ENCODE data around the gene RANBP17. TPM values are rescaled to one million over a fixed set of nuclear protein-coding genes. Genes with fewer than 3 reads are reported as not detected.
A peak's percentile ranks its signal among the peaks of the same experiment; 100 is the strongest.

The RANBP17 gene
- total and polyA plus RNA-seq, 2 donors (not counting 1 experiment from before 2014, with no cell fraction given), result not detected

- H3K4me3 Mint-ChIP-seq, result no peak overlapping the region
- Histone ChIP-seq H2AFZ (ENCODE audit: insufficient read depth, low read depth, low read length, poor library complexity, severe bottlenecking) (no peak overlapping the region), H3K4me2 (replicated peaks; ENCODE audit: low read depth, low read length, poor library complexity, severe bottlenecking) (no peak overlapping the region), H3K36me3 (replicated peaks in 1 of 2; ENCODE audit: control extremely low read depth in 1 of 2, control insufficient read depth in 1 of 2, extremely low read depth in 1 of 2, insufficient read depth in 2 of 2, low read length in 1 of 2) (no peaks in the 10 kb centered on the region), H3K27ac (ENCODE audit: low read length in 2 of 2) (no peak overlapping the region), H3K79me2 (ENCODE audit: control insufficient read depth, insufficient read depth, low read length) (no peaks in the 10 kb centered on the region), H3K9ac (ENCODE audit: low read length) (no peak overlapping the region), H3K4me3 (ENCODE audit: control extremely low read depth in 1 of 5, extremely low read depth in 1 of 5, insufficient read depth in 1 of 5, low read depth in 2 of 5, low read length in 4 of 5) (no peak overlapping the region), H3K9me3 (ENCODE audit: control extremely low read depth in 1 of 3, control insufficient read depth in 2 of 3, insufficient read depth in 1 of 3, low read length in 2 of 3) (peaks cover 0 to 46% (median 0%) of the 10 kb centered on the region in 3 donors), H4K20me1 (ENCODE audit: control insufficient read depth, insufficient read depth, low read length, poor library complexity, severe bottlenecking) (no peaks in the 10 kb centered on the region), H3K27me3 (replicated peaks in 1 of 4; ENCODE audit: control extremely low read depth in 1 of 4, control insufficient read depth in 3 of 4, insufficient read depth in 4 of 4, low read length in 3 of 4) (peaks cover 0 to 79% (median 39%) of the 10 kb centered on the region in 4 experiments), H3K4me1 (ENCODE audit: control insufficient read depth in 2 of 2, insufficient read depth in 2 of 2, low read length in 2 of 2) (peaks cover 17 to 20% of the 10 kb centered on the region in 2 donors)
- no peaks in the 10 kb centered on the region for H3K9me3 Mint-ChIP-seq (ENCODE audit: insufficient read depth)
- no peak for ATAC-seq (ENCODE audit: low read depth)
- 10% methylated on average over 66 of the region's 66 CpGs for whole genome bisulfite sequencing (ENCODE audit: insufficient coverage)
- H3K27me3 Mint-ChIP-seq, result peaks cover 63% of the 10 kb centered on the region
- intact Hi-C loops (cut with micrococcal nuclease), result no loop called here
- no peak overlapping the region for H3K27ac Mint-ChIP-seq
- H3K4me1 Mint-ChIP-seq, result peaks cover 15% of the 10 kb centered on the region
- CTCF ChIA-PET, result no interaction called here
- POLR2A ChIA-PET, result no interaction called here
- TF ChIP-seq CTCF (IDR thresholded peaks at IDR 0.05) (no peak), EZH2 (IDR thresholded peaks at IDR 0.05; ENCODE audit: borderline replicate concordance, insufficient read depth, low read depth, low read length, poor library complexity, severe bottlenecking) (no peak)
- peak; percentile 14 for DNase-seq
These were observed 454.7 kb downstream of the RANBP17 start for GRCh38 chr5:171316258-171317121.

GRCh38 chr5:171317230-171317629 lies 455.4 kb downstream of the RANBP17 start:
- H3K4me1 Mint-ChIP-seq, result peaks cover 15% of the 10 kb centered on the region
- H3K9me3 Mint-ChIP-seq (ENCODE audit: insufficient read depth), result no peaks in the 10 kb centered on the region
- no peak overlapping the region for H3K4me3 Mint-ChIP-seq
- Histone ChIP-seq H3K4me2 (replicated peaks; ENCODE audit: low read depth, low read length, poor library complexity, severe bottlenecking) (no peak overlapping the region), H3K4me3 (ENCODE audit: control extremely low read depth in 1 of 5, extremely low read depth in 1 of 5, insufficient read depth in 1 of 5, low read depth in 2 of 5, low read length in 4 of 5) (no peak overlapping the region), H3K27ac (ENCODE audit: low read length in 2 of 2) (no peak overlapping the region), H3K4me1 (ENCODE audit: control insufficient read depth in 2 of 2, insufficient read depth in 2 of 2, low read length in 2 of 2) (peaks cover 16 to 18% of the 10 kb centered on the region in 2 donors), H4K20me1 (ENCODE audit: control insufficient read depth, insufficient read depth, low read length, poor library complexity, severe bottlenecking) (no peaks in the 10 kb centered on the region), H3K79me2 (ENCODE audit: control insufficient read depth, insufficient read depth, low read length) (no peaks in the 10 kb centered on the region), H3K36me3 (replicated peaks in 1 of 2; ENCODE audit: control extremely low read depth in 1 of 2, control insufficient read depth in 1 of 2, extremely low read depth in 1 of 2, insufficient read depth in 2 of 2, low read length in 1 of 2) (no peaks in the 10 kb centered on the region), H3K27me3 (replicated peaks in 1 of 4; ENCODE audit: control extremely low read depth in 1 of 4, control insufficient read depth in 3 of 4, insufficient read depth in 4 of 4, low read length in 3 of 4) (peaks cover 0 to 79% (median 39%) of the 10 kb centered on the region in 4 experiments), H3K9ac (ENCODE audit: low read length) (no peak overlapping the region), H3K9me3 (ENCODE audit: control extremely low read depth in 1 of 3, control insufficient read depth in 2 of 3, insufficient read depth in 1 of 3, low read length in 2 of 3) (peaks cover 0 to 42% (median 0%) of the 10 kb centered on the region in 3 donors), H2AFZ (ENCODE audit: insufficient read depth, low read depth, low read length, poor library complexity, severe bottlenecking) (no peak overlapping the region)
- TF ChIP-seq EZH2 (IDR thresholded peaks at IDR 0.05; ENCODE audit: borderline replicate concordance, insufficient read depth, low read depth, low read length, poor library complexity, severe bottlenecking) (no peak), CTCF (IDR thresholded peaks at IDR 0.05) (no peak)
- intact Hi-C loops (cut with micrococcal nuclease), result no loop called here
- POLR2A ChIA-PET, result no interaction called here
- DNase-seq, result no peak
- ATAC-seq (ENCODE audit: low read depth), result no peak
- CTCF ChIA-PET, result no interaction called here
- 18% methylated on average over 5 of the region's 11 CpGs for WGBS (ENCODE audit: insufficient coverage)
- no peak overlapping the region for H3K27ac Mint-ChIP-seq
- H3K27me3 Mint-ChIP-seq, result peaks cover 71% of the 10 kb centered on the region
